ENCODE data around the gene OR2V1. TPM values are rescaled to one million over a fixed set of nuclear protein-coding genes. Genes with fewer than 3 reads are reported as not detected.

OR2V1 gene
- total and polyA plus RNA-seq, 2 of the 4 experiments (the other 2 are of a cell fraction) = not detected

GRCh38 chr5:181151146-181151545 is 20.2 kb upstream of the OR2V1 start:
- ATAC-seq (ENCODE audit: low read depth) (0 out of 2 replicates have a peak, but pooled peaks have one; percentile 11), DNase-seq (no peak)
- no peak overlapping the region for H4K5ac ChIP-seq (ENCODE audit: low read depth, low read length)
- peak overlapping the region; percentile 21 for H2AFZ ChIP-seq (replicated peaks; ENCODE audit: low read length, poor library complexity)
- H3K4me1 ChIP-seq (ENCODE audit: control insufficient read depth, insufficient read depth, low read length) = no peaks in the 10 kb centered on the region; the same call in 1 of the 2 replicates
- no peak overlapping the region for H4K8ac ChIP-seq (ENCODE audit: low read depth in 2 of 2, low read length in 2 of 2)
- no peak overlapping the region for H3K27ac ChIP-seq (ENCODE audit: insufficient read depth, low read length)
- H2AK9ac ChIP-seq (replicated peaks; ENCODE audit: low read depth, low read length, poor library complexity) = peak overlapping the region; percentile 15
- H3K56ac ChIP-seq (ENCODE audit: extremely low read depth, insufficient read depth, low read length) = no peak overlapping the region
- H4K91ac ChIP-seq (ENCODE audit: insufficient read depth, low read depth, low read length) = no peak overlapping the region
- no peak overlapping the region for H3K9ac ChIP-seq (ENCODE audit: low read depth, low read length)
- H3K4me3 ChIP-seq (ENCODE audit: insufficient read depth, low read depth, low read length) = no peak overlapping the region
- no peak overlapping the region for H2BK120ac ChIP-seq (ENCODE audit: low read depth, low read length)
- H2BK15ac ChIP-seq (ENCODE audit: low read depth, low read length) = no peak overlapping the region
- H4K20me1 ChIP-seq (ENCODE audit: insufficient read depth, low read length) = no peaks in the 10 kb centered on the region
- dilution Hi-C loops (cut with HindIII; ENCODE audit: low sequenced_read_pairs, unreplicated experiment) = no loop called here
- no peak overlapping the region for H3K4ac ChIP-seq (ENCODE audit: low read depth, low read length)
- H3K36me3 ChIP-seq (ENCODE audit: control insufficient read depth, insufficient read depth, low read length) = no peaks in the 10 kb centered on the region
- ChIA-PET CTCF (no interaction called here), POLR2A (ENCODE audit: unreplicated experiment) (no interaction called here)
- H3K4me2 ChIP-seq (ENCODE audit: low read depth, low read length) = no peak overlapping the region
- no peak overlapping the region for H3K23ac ChIP-seq (ENCODE audit: low read depth, low read length)
- no peaks in the 10 kb centered on the region; the same call in 1 of the 2 replicates for H3K27me3 ChIP-seq (ENCODE audit: control insufficient read depth, insufficient read depth, low read length)
- BruUV-seq (replicated peaks) = no TSS peak
- H3K9me1 ChIP-seq (ENCODE audit: insufficient read depth, low read length) = no peaks in the 10 kb centered on the region
- no peak overlapping the region for H3K18ac ChIP-seq (ENCODE audit: low read depth, low read length)
- intact Hi-C loops (cut with micrococcal nuclease) = no loop called here
- TF ChIP-seq USF2 (IDR thresholded peaks at IDR 0.05; ENCODE audit: low read depth, low read length) = no peak
- TF ChIP-seq RAD21 (IDR thresholded peaks at IDR 0.05; ENCODE audit: low read length) = no peak
- TF ChIP-seq RFX5 (IDR thresholded peaks at IDR 0.05; ENCODE audit: low read depth, low read length) = no peak
- H3K9me3 ChIP-seq (ENCODE audit: control insufficient read depth, insufficient read depth, low read length) = no peaks in the 10 kb centered on the region
- no peak overlapping the region for H2BK20ac ChIP-seq (ENCODE audit: low read depth, low read length)
- no peaks in the 10 kb centered on the region for H3K79me1 ChIP-seq (ENCODE audit: low read depth in 1 of 2, low read length in 2 of 2)
- H3K14ac ChIP-seq (replicated peaks; ENCODE audit: low read depth, low read length) = no peak overlapping the region
- no peak overlapping the region for H2AK5ac ChIP-seq (ENCODE audit: low read depth, low read length)
- no peak overlapping the region for H2BK5ac ChIP-seq (ENCODE audit: low read depth, low read length, poor library complexity, severe bottlenecking)
- in situ Hi-C loops (cut with MboI; ENCODE audit: low sequenced_read_pairs) = loop anchor here (5.0 to 10.0 kb wide), 2 partner anchors 276 to 369 kb away; no protein-coding TSS in a partner anchor
- WGBS, 2 experiments (ENCODE audit: extremely low coverage in 2 of 2, insufficient read length in 1 of 2) = 7% methylated on average over 5 of the region's 9 CpGs; no CpG with 5 or more reads in 1 of the 2 experiments
